ENCODE data around the gene CLEC10A.

DNA sequence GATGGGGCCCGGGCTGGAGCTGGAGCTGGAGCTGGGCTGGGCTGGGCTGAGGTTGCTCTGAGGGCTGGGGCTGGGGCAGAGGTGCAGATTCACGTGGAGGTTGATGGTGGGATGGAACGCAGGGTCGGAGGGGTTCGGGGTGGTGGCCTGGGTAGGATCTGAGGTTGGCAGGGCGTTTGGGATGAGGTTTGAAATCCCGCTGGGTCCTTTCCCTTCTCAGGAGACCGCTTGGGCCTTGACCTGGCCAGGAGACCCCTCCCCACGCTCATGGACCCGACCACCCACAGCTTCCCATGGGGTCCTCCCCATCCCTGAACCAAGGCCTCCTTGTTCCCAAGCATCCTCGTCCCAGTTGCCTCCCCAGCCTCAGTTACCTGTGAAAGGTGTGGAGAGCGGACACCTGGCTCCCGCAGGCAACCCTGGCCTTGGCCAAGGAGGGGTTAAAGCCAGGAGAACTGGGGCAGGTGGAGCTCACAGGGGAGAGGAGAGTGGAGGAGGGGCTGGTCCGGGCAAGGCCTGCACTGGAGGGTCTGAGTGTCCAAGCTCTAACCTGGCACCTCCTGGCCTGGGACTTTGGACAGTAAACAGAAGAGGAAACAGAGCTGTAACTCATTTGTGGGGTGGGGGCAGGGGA, 34.3 kb upstream of the CLEC10A start, which contains the start of gene ASGR2:
- TF ChIP-seq EZH2 (IDR thresholded peaks at IDR 0.05; ENCODE audit: insufficient read depth, poor library complexity, severe bottlenecking) (no peak), EZH2phosphoT487 (IDR thresholded peaks at IDR 0.05; ENCODE audit: insufficient read depth, low read depth) (no peak)

Measured in GM23248 (cell line).